Right renal cortex interstitium (tissue), 3 donors: ENCODE measurements around the gene IFRD2. TPM values are rescaled to one million over a fixed set of nuclear protein-coding genes. Genes with fewer than 3 reads are reported as not detected.
A peak's percentile ranks its signal among the peaks of the same experiment; 100 is the strongest.

Experiments used
- DNase-seq, 3 donors: peaks; one replicate each; pipeline ENCODE4 v3.0.0-alpha.2; 2013; ENCODE audit warnings: low read depth in 3 of 3, low spot score in 2 of 3
- polyA plus RNA-seq, 3 donors: library from polyadenylated mRNA; unstranded; fragments of 120-200 nt; gene quantifications; one replicate each; pipeline ENCODE4 v1.2.1, GENCODE V29; 2013; ENCODE audit not compliant: insufficient read length in 3 of 3

Gene IFRD2
- polyA plus RNA-seq, result 10 to 100 TPM; 35.0 to 39.1 (median 37.7) TPM

DNA sequence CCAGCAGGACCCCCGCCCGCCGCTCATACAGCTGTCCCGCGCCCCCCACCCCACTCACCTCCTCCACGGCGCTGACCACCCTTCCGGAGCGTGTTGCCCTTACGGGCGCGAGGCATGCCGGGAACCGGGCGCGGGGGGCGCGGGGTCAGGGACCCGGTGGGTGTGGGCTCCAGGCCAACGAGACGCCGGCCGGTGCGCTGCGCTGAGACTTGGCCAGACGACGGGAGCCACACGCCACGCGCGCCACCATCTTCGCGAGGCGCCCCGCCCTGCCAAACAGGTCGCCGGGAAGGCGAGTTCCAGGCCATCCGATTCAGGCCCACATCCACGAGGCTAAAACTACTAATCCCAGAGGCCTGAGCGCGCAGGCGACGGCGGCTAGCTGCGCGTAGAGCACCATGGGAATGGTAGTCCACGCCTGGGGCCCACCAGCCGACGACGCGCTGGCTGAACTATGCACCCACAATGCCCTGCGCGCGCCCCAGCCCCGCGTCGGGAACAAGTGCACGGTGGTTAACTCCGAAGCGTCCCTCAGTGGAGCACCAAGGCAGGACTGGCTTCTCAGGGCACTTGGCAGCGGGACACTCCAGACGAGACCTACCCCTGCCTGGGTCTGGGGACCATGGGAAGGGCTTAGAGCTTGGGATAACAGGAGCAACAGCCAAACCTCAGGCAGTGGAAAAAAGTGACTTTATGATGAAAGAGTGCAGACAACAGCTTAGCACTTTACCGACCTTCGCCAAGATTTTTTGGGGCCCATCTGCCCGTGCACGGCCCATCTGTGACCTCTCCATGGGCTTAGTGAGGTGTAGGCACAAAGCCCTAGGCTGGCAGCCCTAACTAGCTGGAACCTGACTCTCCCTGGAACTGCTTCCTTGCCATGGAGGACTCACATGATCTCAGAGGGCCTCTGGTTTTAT lies at the start of gene IFRD2:
IFRD2 (minus strand) TSS at position 271 of the 920 bp plus-strand sequence; CDS start at position 116, 155 bp downstream.
- DNase-seq, result peak; percentile 86 to 94 (median 87)

DNA sequence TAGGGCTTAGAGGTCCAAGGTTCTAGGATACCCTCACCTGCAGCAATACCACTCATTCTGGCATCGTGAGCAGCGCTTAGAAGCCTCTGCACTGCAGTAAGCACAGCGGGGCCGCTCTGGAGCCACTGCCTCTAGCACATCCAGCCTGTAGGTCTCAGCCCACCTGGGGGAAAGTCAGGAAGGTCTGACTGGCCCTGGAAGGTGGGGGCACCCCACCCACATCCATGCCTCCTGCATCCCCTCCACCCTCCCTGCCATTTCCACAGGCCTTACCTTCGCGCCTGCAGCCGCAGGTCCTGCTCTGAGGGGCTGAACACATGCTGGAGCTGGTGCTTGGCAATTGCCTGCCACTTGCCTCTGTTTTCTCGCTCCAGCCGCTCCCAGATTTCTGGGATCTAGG lies 49.3 kb upstream of the IFRD2 start:
- DNase-seq, result no peak

DNA sequence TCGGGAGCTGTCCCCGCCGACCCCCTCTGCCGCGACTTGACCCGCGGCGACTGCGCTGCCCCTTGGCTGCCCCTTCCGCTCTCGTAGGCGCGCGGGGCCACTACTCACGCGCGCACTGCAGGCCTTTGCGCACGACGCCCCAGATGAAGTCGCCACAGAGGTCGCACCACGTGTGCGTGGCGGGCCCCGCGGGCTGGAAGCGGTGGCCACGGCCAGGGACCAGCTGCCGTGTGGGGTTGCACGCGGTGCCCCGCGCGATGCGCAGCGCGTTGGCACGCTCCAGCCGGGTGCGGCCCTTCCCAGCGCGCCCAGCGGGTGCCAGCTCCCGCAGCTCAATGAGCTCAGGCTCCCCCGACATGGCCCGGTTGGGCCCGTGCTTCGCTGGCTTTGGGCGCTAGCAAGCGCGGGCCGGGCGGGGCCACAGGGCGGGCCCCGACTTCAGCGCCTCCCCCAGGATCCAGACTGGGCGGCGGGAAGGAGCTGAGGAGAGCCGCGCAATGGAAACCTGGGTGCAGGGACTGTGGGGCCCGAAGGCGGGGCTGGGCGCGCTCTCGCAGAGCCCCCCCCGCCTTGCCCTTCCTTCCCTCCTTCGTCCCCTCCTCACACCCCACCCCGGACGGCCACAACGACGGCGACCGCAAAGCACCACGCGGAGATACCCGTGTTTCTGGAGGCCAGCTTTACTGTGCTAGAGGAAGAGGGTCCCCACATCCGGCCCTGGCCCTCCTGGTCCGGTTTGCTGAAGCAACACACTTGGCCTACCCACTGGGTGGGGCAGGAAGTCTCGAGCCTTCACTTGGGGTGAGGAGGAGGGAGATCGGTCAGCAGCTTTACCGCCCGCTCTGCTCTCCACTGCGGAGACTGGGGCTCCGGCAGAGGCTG lies 48.5 kb upstream of the IFRD2 start, which contains the start of gene RASSF1:
RASSF1 (minus strand) TSS at position 389 of the 882 bp plus-strand sequence; CDS start at position 358, 31 bp downstream.
- DNase-seq, result no peak

- no peak for DNase-seq
Observed at GRCh38 chr3:50340147-50340447, 47.9 kb upstream of the IFRD2 start.

DNA sequence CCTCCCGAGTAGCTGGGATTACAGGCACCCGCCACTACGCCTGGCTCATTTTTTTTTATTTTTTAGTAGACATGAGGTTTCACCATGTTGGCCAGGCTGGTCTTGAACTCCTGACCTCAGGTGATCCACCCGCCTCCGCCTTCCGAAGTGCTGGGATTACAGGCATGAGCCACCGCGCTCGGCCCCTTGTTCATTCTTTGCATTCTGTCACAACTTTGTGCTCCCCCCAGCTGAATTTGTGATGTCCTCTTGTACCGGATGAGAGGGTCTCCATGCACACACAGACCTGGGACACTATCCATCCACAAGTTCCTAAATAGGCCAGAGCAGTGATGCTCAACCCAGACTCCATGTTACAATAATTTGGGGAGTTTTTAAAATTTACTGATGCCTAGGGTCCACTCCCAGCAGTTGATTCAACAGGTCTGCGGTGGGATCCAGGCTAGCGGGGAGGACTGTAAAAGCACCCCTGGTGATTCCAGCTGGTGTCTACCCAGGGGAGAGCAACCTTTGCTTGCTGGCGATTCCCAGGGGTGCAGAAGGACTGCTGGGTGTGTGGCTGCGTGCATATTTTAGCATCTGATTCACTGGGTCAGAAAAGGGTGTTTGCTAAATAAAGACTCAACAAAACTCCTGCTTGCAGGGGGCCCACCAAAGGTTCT lies 47.4 kb upstream of the IFRD2 start:
- DNase-seq, result no peak

DNA sequence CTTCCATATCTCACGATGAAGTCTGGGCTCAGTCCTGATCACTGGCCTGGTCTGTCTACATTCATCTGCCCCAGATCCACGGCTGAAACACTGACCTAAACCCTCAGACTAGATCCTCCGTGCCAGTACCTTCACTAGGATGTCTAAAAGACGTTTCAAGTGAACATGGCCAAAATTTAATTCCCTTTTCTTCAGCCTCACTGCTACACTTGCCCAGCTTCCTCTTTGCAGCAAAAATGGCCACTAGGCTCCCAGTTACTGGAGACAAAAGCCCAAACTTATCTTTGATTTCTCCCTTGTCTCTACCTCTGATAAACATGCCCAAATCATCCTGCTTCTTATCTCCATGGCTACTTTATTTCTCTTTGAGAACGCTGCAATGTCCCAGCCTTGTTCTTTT lies 46.7 kb upstream of the IFRD2 start:
- DNase-seq, result no peak

GRCh38 chr3:50337175-50337861 lies 45.1 kb upstream of the IFRD2 start:
- DNase-seq, result peak in 2 of 3 donors; percentile 95 to 96

GRCh38 chr3:50336452-50337174 lies 44.4 kb upstream of the IFRD2 start:
- no peak for DNase-seq

DNA sequence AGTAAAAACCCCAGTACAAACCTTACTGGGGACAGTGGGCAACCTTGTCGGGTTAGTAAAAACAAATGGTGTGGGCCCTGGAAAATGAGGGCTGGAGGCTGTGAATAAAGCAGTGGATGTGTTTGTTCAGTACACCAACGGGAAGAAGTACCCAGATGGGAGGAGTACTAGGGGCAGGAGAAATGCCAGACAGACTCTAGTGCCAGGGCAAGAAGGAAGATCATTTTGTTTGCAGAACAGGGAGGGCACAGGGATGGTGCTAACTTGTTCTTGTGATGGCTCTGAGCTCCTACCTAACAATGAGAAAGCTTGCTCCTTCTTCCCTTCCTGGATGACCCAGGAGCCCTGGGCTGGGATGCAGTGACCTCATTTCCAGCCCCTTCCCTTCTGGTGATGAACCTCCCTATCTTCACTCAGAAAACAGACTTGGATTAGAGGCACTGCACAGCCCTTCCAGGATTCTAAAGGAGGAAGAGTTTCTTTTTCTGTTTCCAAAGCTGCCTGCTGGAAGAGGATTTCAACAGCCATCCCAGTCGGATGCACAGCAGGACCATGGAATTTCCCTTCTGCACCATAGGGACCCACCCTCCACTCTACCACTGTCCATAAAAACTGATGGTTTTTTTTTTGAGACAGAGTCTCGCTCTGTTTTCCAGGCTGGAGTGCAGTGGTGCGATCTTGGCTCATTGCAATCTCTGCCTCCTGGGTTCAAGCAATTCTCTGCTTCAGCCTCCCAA lies 42.3 kb upstream of the IFRD2 start:
- DNase-seq, result no peak

GRCh38 chr3:50333744-50334328 lies 41.6 kb upstream of the IFRD2 start:
- no peak for DNase-seq

DNA sequence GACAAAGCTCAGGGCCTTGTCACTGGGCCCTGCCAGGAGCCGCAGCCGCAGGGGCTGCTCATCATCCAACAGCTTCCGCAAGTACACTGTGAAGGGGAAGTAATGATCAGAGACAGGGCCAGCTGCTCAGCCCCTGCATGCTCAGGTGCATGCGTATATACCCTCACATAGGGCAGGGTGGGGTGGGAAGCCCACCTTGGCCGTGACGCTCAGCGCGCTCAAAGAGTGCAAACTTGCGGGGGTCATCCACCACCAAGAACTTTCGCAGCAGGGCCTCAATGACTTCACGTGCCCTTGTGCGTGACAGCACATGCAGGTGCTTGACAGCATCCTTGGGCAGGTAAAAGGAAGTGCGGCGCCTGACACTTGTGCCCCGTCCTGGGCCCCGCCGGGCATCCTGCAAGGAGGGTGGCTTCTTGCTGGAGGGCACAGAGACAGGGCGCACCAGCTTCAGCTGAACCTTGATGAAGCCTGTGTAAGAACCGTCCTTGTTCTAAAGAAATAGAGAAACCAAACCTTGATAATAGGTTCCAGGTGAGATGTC lies 39.2 kb upstream of the IFRD2 start:
- no peak for DNase-seq

DNA sequence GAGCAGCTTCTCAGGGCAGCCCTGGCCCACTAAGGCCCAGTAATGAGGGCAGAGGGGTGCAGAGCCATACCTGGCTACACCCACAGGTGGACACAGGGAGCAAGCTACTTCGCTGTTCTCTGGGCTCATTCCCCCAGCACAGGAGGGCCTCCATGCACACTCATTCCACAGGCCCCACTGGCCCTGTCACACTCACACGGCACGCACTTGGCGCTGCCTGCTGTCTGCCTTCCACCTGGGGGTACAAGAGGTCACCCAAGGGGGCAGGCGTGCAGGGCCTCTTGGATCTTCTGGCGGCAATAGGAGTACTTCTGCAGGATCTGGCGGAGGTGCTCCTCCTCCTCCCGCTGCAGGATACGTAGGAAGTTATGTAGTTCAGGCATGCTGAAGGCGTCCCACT lies 38.1 kb upstream of the IFRD2 start:
- no peak for DNase-seq

DNA sequence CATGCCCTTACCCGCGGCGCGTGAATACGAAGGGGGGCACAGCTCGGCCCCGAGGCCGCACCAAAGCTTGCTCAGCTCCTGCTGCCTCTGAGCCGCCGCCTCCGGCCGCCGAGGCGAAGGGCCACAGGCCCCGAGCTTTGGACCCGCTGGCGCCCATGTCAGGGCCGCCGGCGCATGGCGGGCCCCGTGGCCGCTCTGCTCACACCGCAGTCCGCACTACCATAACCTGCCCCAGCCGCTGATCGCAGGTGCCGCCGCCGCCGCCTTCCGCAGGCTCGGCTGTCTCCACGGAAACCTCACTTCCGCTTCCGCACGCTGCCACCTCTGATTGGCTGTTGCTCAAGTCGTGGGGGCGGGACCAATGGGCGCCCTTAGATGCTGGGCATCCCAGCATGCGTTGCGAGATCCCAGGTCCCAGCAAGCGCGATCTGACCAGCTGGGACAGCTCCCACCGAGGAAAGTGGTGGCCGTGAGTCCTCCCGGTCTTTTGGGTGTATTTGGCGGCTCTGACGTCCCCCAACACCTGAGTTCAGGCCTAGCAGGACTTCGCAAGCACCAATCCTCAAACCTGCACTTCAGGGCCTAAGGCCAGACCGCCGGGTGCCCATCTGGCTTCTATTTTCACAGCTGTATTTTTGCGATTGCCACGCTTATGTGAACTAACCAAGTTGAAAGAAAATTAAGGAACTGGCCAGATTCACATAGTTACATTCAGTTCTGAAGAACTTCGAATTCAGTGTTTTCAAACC lies 35.9 kb upstream of the IFRD2 start, which contains the start of gene TUSC2:
TUSC2 (minus strand) TSS at position 281 of the 749 bp plus-strand sequence; CDS start at position 157, 124 bp downstream.
- DNase-seq, result peak in 2 of 3 donors; percentile 93 to 97

DNA sequence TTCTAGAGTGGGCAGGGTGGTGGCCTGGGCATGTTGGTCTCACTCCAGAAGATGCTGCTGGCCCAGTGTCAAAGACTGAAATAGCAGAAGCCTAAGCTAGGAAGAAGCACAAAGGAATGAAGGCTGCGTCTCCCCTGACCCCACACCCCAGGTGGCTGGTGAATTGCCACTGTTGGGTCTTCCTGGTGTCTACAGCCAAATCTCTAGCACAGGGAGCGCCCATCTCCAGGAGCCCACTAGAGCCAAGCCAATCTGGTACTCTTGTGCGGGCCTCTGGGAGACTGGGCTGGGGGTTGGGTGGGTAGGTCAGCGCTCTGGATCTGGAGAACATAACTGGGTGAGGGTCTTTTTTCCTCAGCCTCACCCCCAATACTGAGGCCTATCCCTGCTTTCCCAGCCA lies 34.9 kb upstream of the IFRD2 start:
- no peak for DNase-seq

DNA sequence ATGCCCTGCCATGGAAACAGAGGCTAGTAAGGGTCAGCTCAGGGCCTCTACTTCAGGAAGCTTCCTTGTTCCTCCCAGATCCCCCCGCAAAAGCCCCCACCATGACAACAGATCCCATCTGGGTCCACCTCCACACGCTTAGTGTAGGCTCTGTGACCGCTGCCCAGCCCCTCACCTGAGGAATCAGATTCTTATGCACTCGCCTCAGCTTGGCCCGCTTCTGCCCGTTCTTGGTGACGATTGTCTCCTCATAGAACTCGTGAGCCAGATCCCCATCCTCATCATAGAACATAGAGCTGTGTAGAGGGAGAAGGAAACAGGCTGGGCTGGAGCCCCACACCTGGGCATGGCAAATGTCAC lies 33.9 kb upstream of the IFRD2 start:
- DNase-seq, result no peak

DNA sequence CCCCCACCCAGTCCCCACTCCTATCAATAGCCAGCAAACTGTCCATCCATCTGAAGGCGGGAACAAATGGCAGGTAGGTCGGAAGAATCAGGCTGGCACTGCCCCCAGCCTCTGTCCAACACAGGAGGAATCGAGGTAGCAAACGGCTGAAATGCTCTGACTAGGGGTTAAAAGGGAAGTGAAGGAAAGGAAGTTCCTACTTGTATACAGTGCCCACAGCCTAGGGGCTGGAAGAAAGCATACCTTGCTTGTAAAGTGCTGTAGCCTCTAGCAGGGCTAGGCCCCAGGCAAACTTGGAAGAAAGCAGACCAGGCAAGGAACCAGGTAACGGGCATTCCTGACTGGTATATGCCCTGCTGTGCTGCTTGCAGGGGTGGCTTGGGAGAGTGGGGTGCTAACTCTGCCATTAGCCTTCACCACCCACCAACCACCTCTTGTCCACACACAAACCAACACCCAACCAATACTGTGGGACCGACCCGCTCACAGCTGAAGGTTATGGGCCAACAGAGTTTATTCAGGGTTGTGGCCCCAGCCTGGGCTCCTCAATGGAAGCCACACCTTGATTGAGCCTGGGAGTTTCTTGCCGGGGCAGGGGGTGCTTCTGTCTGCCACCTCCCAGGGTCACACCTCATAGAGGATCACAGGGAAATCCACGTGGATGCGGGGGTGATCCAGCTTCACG lies 33.4 kb upstream of the IFRD2 start:
- DNase-seq, result no peak

DNA sequence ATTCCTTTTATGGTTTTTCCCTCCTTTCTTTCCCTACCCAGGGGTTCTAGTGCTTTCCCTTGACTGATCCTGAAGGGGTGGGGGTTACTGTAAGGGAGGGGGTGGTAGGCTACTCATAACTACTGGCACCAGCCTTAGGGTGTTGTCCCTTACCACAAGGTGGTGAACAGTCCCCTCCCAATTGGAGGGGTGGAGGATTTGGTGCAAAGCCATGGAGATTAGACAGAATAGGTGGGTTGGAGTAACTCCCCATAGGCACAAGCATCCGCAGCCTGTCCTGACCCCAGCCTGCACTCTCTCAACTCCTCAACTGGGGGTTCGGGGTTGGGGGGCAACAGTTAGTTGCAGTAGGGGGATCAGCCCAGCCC lies 32.9 kb upstream of the IFRD2 start:
- no peak for DNase-seq
